GM21381 (cell line): ENCODE measurements around the gene EML3.
"Not testable (repeated sequence)": the region's sequence is repeated elsewhere in the genome, so short reads cannot be mapped to it uniquely, and the experiment has no call there.

Experiments used
- ATAC-seq: cut with Tn5 transposase; IDR thresholded peaks from one replicate; pipeline ENCODE4 v1.9.1; 2021; ENCODE audit warnings: mild to moderate bottlenecking, moderate library complexity; ENCODE audit not compliant: unreplicated experiment

Gene EML3

DNA sequence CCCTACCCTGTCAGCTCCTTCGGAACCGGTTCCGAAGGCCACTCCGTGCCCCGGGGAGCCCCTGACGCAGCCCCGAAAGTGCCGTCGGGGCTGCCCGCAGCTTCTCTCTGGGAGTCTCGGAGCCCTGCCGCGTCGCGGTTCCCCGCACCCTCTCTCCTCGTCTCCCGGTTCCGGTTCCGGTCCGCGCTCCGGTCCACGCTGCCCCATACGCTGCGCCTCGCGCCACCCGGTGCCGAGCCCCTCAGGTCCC is 11.5 kb downstream of the EML3 start:
- no peak for ATAC-seq

DNA sequence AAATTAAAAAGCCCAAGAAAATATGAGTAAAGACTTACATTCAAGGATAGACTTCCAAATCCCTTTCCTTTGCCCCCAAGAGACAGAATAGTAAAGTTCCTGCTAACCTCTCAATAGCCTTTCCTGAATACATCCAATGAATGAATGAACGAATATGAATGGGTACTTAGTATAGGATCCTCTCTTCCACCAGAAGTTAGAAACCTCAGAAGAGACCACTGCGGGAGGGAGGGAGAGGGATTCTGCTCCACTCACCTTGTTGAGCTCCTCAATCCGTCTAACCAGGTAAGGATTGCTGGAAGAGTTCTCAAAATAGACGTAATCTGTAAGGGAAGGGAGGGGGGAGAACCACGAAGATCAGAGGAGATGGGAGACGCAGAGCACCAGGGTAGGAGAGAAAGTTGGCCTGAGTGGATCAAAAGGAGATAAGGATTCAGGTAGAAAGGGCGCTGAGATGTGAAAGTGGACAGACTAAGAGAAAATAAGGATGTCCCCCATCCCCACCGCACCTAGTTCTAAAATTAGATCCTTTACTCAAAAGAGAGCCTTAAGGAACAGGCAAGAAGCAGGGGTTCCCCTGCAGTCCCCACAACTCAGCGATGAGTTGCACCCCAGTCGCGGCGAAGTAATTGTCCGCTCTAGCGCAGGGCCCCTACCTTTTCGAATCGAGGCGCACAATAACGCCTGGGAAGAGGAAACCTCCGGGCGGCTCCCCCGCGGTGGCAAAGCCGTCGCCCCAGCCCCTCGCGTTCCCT is 12.0 kb downstream of the EML3 start:
- no peak for ATAC-seq

DNA sequence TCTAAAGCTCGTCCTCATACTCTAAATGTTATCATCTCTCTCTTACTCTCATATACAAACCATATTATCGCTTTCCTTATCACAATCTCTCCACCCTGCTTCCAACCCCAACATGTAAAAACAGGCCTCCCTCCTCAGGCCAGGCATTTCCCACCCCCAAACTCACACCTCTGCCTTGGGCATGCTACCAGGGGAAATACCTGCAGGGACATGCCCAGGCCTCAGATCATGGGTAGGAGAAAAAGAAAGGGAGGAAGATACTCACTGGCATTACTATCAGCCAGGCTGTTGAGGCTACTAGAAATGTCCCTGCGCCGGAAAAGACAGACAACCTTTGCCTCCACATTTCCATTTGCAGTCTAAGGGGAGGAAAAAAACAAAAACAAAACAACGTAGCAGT is 12.7 kb downstream of the EML3 start:
- no peak for ATAC-seq

DNA sequence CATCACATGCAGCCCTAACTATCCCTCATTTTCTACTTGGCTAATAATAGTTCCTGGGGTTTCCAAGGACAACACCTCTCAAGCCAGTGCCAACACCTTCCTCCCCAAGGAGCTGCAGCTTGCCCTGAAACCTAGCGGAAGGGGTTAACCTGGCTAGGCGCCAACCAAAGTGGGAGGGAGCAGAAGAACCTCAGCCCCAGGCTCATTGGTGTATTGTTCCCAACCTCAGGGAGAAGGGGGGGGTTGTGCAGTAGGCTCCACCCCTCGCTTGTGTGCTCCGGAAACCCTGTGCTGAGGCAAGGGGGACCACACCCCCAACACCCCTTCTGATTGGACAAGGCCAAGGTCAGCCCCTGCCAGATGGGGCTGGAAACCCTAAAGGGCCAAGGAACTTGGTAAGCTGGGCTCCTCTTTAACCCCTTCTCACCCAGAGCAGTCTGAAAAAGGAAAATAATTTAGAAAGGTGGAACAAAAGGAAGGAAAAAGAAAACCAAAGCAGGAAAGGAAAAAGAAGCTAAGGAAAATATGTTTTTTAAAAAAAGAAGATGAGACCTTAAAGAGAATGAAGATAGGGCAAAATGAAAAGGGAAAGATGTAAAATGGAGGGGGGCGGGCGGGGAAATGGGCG is 13.4 kb downstream of the EML3 start:
- peak; percentile 45 for ATAC-seq

DNA sequence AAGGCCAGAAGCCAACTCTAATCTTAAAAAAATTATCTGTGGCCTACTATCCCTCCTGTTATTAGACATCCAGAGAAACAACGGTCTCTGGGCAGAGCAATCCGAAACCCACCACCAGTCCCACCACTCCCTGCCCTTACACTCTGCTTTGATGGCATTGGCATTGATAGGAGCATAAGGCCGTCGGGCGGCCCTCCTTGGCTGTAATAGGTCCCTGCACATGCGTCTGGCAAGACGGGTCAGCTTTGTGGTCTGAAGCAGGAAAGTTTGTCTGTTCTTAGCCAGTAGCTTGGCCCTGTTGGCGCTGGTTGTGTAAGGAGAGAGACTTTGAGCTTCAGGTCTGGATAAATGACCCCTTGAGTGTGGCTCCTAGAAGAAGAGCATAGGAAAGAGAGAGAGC is 17.5 kb downstream of the EML3 start:
- no peak for ATAC-seq

DNA sequence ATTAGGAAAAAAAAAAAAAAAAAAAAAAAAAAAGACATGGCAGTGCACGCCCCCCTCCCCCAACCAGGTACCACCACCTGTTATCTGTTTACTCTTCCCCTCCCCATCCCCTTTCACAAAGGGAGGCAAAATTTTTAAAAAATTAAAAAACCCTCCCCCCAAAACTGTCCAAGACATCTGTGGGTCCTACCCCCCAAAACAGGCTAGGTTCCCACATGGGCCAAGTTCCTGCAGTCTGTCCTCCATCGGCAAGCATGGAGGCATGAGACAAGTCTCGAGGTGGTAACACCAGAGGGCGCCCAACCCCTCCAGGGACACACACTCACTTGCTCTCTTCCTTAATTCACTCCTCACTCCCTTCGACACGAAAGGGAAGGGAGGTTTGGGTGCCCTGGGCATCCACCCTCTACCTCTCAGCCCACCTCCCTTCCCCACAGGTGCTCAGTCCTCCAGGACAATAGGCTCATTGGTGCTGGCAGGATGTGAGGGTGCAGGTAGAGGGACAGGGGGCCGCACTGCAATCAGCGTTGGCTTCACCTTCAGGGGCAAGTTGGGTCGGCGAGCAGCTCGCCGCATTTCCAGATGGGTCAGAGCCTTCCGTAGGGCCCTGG is 19.0 kb downstream of the EML3 start:
- ATAC-seq = no peak

DNA sequence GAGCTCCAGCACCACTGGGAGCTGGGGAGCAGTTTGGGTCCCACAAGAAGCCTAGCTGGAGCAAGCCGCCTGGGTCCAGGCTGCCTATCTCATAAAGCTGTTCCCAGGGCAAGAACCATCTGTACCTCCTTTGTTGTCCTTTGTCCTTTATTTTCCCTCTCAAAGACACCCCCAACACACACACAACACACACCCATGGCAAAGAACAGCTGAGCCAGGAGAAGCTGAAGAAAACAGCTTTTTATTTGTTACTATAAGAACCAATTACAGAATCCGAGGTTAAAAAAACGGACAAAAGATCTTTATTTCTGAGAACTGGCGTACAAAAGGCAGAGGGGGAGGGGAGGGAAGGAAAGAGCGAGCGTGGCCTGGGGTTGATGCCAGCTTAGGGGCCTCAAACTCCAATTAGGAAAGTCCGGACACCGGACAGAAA is 19.6 kb downstream of the EML3 start:
- ATAC-seq = no peak

DNA sequence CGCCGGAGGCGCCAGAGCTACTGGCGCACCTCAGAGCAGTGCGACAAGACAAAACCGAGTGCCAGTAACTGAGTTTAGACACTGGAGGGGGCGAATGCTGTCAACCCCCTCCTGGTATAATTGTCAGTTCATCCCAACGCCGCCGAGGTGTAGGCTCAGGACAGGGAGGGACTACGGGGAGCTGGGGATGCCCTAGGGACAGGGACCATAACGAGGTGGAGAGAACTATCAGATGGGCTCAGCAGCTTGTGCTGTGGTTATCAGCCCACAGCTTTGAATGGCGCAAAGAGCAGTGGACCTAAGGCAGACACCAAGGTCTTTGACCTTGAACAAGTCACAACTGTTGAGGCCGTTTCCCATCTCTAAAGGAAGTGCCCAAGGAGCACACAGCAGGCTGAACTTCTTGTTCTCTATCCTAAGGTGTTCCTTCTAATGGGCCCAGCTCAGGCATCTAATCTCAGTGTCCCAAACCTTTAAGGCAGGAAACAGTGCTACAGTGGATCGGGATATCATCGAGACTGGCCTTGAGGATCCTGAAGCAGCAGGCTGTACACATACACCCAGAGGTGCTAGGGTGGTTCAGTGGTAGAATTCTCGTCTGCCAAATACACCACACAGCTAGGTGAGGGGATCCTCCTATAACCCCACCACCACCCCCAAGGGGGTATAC is 20.3 kb downstream of the EML3 start:
- ATAC-seq = no peak

DNA sequence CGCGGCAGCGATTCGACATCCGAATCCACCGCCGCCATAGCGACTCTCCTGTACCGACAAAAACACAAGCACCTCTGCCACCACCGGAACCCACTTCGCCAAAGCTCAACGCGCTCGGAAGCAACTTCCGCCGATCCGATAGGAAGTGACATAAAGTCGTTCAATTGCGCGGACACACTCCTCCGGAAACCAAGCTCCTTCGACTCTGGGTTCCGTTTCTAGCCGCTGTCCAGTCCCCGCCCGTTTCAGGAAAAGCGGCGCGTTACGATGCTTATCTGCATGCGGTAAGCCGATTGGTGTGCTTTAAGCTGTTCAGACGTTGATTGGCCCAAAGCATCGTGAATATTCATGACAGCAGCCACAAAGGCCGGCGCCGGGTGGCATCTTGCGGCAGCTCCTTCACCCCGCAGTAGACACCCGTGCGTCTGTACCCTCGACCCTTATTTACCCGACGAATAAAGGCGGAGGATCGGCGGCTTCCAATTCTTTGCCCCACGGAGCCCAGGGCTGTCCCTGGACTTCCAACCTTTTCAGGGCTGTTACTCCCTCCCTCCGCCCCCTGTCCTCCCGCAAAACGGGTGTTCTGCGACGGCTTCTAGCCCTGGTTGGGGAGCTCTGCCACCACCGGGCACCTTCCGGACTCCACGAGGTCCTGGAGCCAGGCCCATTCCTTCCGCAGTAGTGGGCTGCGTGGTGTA is 21.0 kb downstream of the EML3 start, which contains the start of gene TUT1:
Gene TUT1, minus strand, starts transcription at position 76 of the 698 bp plus-strand sequence. Its CDS starts 38 bp downstream, at position 38.
- ATAC-seq = peak; percentile 87

DNA sequence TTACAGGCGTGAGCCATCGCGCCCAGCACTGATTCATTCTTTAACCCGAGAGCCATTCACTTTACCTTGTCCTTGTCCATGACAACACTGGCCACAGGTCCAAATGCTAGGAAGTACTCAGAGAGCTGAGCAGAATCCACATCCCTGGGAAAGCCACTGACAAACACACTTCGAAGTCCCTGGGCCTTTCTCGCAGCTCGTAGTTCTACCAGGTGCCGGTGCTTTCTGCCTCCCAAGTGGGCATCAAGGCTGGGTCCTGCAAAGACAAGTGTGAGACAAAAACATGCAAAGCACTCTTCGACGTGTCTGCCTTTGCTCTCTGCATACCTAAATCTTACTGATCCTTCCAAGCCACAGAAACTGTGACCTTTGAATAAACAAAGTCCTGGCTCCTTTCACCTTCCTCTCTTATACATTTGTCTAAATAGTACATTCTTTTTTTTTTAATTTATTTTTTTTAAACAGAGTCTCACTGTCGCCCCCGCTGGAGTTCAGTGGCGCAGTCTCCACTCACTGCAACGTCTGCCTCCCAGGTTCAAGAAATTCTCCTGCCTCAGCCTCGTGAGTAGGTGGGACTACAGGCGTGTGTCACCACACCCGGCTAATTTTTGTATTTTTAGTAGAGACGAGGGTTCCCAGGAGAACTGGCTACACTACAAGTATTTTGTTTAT is 23.5 kb downstream of the EML3 start:
- no peak for ATAC-seq

DNA sequence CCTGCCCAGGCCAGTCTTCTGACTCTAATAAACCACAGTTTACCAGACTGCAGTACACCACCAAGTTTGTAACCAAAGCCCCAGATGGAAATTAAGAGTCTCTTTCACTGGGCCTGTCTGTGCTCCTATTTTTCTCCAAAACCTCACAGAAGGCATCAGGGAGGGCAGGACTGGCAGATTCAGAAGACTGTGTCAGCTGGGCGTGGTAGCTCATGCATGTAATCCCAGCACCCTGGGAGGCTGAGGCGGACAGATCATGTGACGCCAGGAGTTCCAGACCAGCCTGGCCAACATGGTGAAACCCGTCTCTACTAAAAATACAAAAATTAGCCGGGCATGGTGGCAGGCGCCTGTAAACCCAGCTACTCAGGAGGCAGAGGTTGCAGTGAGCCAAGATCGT is 27.2 kb downstream of the EML3 start:
- ATAC-seq = not testable (repeated sequence)

DNA sequence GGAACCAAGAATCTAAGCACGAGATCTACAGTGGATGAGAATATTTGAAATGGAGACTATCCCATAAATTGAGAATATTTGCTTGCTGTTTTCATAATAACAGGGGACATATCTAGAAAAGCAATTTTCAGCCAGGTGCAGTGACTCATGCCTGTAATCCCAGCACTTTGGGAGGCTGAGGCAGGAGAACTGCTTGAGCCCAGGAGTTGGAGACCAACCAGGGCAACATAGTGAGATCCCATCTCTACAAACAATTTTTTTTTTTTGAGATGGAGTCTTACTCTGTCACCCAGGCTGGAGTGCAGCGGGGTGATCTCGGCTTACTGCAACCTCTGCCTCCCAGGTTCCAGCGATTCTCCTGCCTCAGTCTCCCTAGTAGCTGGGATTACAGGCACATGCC is 30.8 kb downstream of the EML3 start:
- not testable (repeated sequence) for ATAC-seq

DNA sequence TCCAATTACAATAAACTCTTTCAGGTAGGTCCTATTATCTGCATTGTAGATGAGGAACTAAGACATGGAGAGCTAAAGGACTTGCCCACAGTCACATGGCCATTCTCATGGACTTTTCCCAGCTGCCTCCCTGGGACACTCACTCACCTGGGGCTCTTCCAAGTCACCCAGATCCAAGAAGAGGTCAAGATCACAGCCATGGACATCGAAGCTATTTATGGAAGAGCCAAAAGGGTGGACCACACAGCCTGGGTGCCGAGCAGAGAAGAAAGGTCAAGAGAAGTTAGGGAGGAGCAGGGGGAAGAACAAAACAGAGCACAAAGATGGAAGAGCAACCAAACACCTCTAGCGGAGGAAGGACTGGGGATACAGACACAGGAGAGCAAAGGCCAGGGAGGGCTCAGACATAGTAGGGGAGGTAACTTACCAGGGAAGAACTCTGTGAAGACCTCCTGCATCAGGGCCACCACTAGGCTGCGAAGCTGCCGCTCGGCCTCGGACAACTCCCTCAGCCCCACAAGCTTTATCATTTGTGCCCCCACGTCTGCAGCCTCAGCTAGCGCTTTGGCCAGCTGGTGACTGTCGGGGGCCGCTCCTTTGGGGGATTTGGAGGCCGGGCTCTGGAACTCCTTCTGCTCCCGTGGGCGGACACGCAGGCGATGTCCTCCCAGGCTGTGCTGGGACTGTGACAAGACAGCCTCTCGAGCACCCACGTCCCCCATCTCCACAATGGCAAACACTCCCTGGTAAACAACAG is 31.4 kb downstream of the EML3 start:
- no peak for ATAC-seq

DNA sequence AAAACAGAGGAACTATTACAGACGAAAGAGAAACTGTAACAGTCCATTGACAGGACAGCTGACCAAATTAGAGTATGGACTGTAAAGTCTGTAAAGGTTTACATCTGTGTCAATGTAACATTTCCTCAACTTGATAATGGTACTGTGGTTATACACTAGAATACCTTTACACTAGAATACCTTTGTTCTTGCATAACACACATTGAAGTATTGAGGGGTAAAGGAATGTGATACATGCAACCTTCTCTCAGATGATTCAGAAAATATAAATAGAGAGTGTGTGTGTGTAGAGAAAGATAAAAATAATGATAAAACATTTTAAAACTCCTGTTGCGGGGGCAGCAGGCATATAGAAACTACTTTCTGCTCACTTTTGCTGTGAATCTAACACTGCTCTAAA is 33.3 kb downstream of the EML3 start:
- ATAC-seq = no peak

DNA sequence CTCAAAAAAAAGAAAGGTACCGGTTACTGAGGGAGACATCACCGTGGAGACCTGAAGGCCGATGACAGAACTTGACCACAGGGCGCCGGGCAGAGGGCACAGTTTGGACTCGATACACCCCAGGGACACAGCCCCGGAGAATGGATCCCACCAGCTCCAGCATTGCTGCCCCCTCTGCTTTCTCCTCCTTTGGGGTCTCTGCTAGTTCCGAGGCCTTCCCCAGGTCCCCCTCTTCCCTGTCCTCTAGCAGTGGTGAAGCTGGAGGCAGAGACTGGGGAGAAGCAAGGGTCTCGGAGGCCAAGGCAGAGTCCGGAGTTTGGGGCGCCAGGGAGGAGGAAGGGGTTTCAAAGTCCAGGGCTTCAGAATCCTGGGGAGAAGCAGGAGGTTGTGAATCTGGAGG is 34.0 kb downstream of the EML3 start:
- no peak for ATAC-seq

DNA sequence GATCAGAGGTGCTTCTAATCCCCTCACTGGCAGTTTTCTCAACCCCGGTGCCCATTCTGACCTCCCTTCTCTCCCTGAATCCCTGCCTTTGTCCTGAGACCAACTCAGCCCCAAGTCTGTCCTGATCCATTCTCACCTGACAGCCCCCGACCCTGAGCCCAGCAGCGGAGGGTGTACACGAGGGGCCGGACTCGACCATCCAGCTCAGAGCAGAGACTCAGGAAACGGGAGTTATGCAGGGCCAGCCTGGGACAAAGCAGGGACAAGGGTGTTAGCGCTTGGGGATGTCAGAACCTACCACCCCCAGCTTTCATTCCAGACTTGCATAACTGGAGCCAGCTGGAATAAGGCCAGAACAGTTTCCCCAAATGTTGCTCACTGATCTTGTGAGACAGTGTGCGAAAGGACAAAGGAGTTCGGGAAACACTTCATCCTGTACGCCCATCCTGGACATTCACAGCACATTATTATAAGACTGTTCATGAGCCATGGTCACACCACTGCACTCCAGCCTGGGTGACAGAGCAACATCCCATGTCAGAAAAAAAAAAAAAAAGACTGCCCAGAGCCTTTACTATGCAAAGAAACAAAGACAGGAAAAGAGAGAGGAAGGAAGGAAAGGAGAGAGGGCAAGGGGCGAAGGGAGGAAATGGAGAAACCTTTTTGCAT is 35.4 kb downstream of the EML3 start:
- no peak for ATAC-seq

DNA sequence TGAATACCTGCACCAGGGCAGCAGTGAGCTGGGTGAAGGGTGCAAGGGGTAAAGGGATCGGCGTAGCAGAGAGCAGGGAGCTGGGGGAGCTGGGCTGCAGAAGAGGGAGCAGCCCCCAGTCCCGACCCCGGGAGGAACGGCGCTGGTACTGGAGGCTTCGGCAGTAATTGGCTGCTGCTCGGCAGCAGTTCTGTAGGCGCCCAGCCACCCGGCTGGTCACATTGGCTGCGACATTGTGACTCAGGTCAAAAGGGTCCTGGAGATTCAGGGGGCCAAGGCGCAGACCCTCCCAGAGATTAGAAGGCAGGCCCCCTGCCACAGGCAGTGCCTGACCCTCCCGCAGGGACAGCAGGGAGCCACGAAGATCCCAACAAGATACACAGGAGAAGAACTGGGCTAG is 36.7 kb downstream of the EML3 start:
- ATAC-seq = no peak

DNA sequence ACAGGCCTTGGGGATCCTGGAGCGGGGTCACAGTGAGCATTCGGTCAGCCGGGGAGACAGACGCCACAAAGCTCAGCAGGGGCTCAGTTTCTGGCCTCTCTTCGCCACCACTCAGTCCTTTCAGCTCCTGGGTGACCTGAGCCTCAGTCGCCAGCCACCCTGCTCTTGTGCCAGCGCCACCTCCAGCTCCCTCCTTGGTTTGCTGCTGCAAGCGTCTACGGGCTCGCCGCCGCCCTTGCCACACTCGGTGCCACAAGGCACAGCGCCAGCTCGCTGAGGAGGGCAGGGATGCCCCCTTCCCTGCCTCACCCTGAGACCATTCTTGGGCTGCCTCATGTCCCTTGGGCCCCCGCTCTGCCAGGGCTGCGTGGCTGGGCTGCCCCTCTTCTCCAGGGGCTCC is 37.4 kb downstream of the EML3 start:
- ATAC-seq = no peak

DNA sequence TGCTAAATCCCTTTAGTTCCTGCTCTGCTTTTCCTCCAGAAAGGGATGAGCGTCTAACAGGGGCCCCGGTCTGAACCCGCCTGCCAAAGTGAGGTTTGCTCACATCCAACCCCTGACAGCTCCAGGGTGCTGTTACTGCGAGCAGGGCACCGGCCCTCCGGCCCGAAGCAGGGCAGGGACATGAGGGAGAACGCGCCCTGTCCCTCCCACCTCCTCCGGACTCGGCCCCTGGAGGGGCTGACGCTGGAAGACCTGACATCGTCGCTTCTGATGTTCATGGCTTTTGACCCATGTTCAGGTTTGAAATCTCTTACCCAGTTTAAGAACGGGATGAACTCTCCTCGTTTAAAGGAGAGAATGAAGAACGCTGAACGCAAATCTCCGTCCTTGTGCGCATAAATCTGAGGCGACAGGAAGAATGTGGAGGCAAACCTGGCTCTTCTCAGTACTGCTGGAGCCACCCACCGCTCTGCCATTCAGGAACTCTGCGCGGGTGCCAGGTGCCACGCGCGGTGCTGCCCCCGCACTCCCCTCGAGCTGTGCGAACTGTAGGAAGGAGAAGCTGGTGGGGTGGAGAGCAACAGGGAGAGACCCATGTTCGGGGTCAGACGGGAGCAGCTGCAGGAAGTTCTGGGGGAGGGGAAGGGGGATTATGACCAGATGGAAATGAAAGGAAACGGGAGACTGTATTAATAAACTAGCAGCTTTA is 38.1 kb downstream of the EML3 start:
- ATAC-seq = peak; percentile 9
